Naive thymus-derived CD4-positive, alpha-beta T cell (primary cell): ENCODE measurements around the gene DMD. TPM values are rescaled to one million over a fixed set of nuclear protein-coding genes. Genes with fewer than 3 reads are reported as not detected.

ENCODE experiments used
- ATAC-seq: fragments of 150-1000 bp; cut with Tn5 transposase; 2 replicates; pipeline ENCODE4 v1.10.0; 2021; ENCODE audit warnings: mild to moderate bottlenecking, moderate library complexity
- CTCF ChIA-PET: fragments of 350-600 bp; sonication (Branson Sonifier 250); formaldehyde crosslinking; loops from one replicate; lab custom pipeline; 2021; ENCODE audit warnings: antibody characterized with exemption; lab: Charles Lee
- POLR2A ChIA-PET: fragments of 350-600 bp; sonication (Branson Sonifier 250); formaldehyde crosslinking; loops from one replicate; lab custom pipeline; 2021; ENCODE audit warnings: antibody characterized with exemption, inconsistent platforms; lab: Charles Lee
- DNase-seq, 9 donors: peaks; one replicate each; pipeline versions ENCODE4 v3.0.0 to v3.0.0-alpha.2; 2020 to 2022; ENCODE audit warnings: mixed read lengths in 1 of 9
- H3K27ac ChIP-seq: one replicate; pipeline ENCODE4 v1.7.0; 2013; ENCODE audit warnings: mild to moderate bottlenecking, low read depth, low read length, moderate library complexity
- H3K27me3 ChIP-seq, 2 donors: one replicate each; pipeline ENCODE4 v1.7.0; 2013; ENCODE audit warnings: low read length in 2 of 2, mild to moderate bottlenecking in 2 of 2, moderate library complexity in 2 of 2; ENCODE audit not compliant: control insufficient read depth in 2 of 2, insufficient read depth in 2 of 2
- H3K36me3 ChIP-seq, 3 experiments: 1 replicate in 2 of 3; 2 replicates in 1 of 3; pipeline ENCODE4 v1.7.0; 2013; ENCODE audit warnings: low read length in 3 of 3, mild to moderate bottlenecking in 3 of 3, moderate library complexity in 1 of 3; ENCODE audit not compliant: insufficient read depth in 3 of 3, control insufficient read depth in 2 of 3
- H3K4me1 ChIP-seq, 2 donors: one replicate each; pipeline ENCODE4 v1.7.0; 2013; ENCODE audit warnings: low read length in 2 of 2, mild to moderate bottlenecking in 2 of 2, moderate library complexity in 1 of 2; ENCODE audit not compliant: control insufficient read depth in 2 of 2, insufficient read depth in 2 of 2
- H3K4me3 ChIP-seq: 2 replicates; pipeline ENCODE4 v1.7.0; 2013; ENCODE audit warnings: mild to moderate bottlenecking, low read length
- H3K9me3 ChIP-seq, 3 experiments: 1 replicate in 2 of 3; 2 replicates in 1 of 3; pipeline ENCODE4 v1.7.0; 2013; ENCODE audit warnings: low read length in 3 of 3; ENCODE audit not compliant: control insufficient read depth in 2 of 3
- H3K27ac Mint-ChIP-seq, 9 donors: one replicate each; pipeline ENCODE4 v1.8.0; 2020 to 2022; ENCODE audit warnings: mixed read lengths in 9 of 9, mild to moderate bottlenecking in 8 of 9, moderate library complexity in 5 of 9, inconsistent platforms in 2 of 9
- H3K27me3 Mint-ChIP-seq, 5 donors: one replicate each; pipeline ENCODE4 v1.8.0; 2021 to 2022; ENCODE audit warnings: mixed read lengths in 5 of 5, mild to moderate bottlenecking in 1 of 5
- H3K36me3 Mint-ChIP-seq, 5 donors: one replicate each; pipeline ENCODE4 v1.8.0; 2020 to 2022; ENCODE audit warnings: mixed read lengths in 5 of 5, mild to moderate bottlenecking in 3 of 5, inconsistent platforms in 1 of 5
- H3K4me1 Mint-ChIP-seq, 7 donors: one replicate each; pipeline ENCODE4 v1.8.0; 2020 to 2022; ENCODE audit warnings: mixed read lengths in 7 of 7, mild to moderate bottlenecking in 3 of 7, inconsistent platforms in 1 of 7
- H3K4me3 Mint-ChIP-seq, 10 donors: one replicate each; pipeline ENCODE4 v1.8.0; 2020 to 2022; ENCODE audit warnings: mild to moderate bottlenecking in 10 of 10, mixed read lengths in 10 of 10, moderate library complexity in 6 of 10, inconsistent platforms in 2 of 10
- H3K9me3 Mint-ChIP-seq, 11 donors: one replicate each; pipeline ENCODE4 v1.8.0; 2020 to 2022; ENCODE audit warnings: mixed read lengths in 11 of 11, mild to moderate bottlenecking in 4 of 11, inconsistent platforms in 1 of 11, moderate library complexity in 1 of 11
- intact Hi-C, 2 donors: fragments of 100-400 bp; cut with micrococcal nuclease; formaldehyde crosslinking; loops; one replicate each; pipeline ENCODE4 v1.15.1; 2023
- polyA plus RNA-seq, 2 donors: library from polyadenylated mRNA; unstranded; fragments of 300-500 nt; fragmentation: Illumina TruSeq; gene quantifications; one replicate each; pipeline ENCODE4 v1.2.3, GENCODE V29; 2021
- total RNA-seq, 6 experiments: library from RNA in 5 of 6; stranded (reverse) in 5 of 6; gene quantifications; 1 replicate in 5 of 6; 2 replicates in 1 of 6; pipeline ENCODE4 v1.2.3 and lab custom pipeline; 2021 to 2026

DMD gene
- total and polyA plus RNA-seq, 7 experiments from 2014 or later, result 0.02 to 4.9 (median 0.28) TPM; not detected in 3

- no peak for ATAC-seq
- H3K4me1 Mint-ChIP-seq, result no peaks in the 10 kb centered on the region
- no peak for DNase-seq
- H3K27me3 ChIP-seq, result no peaks in the 10 kb centered on the region
- no peak overlapping the region for H3K4me3 Mint-ChIP-seq
- H3K36me3 ChIP-seq, result no peaks in the 10 kb centered on the region
- H3K4me3 ChIP-seq, result no peak overlapping the region
- no peak overlapping the region for H3K27ac Mint-ChIP-seq
- H3K4me1 ChIP-seq, result no peaks in the 10 kb centered on the region
- no peaks in the 10 kb centered on the region for H3K9me3 Mint-ChIP-seq
- no peak overlapping the region for H3K27ac ChIP-seq
- CTCF ChIA-PET, result no interaction called here
- H3K9me3 ChIP-seq, result no peaks in the 10 kb centered on the region
- intact Hi-C loops, result loop anchor here in 1 of 2 donors (10.0 kb wide), 1 partner anchor 438 kb away; no protein-coding TSS in a partner anchor
- POLR2A ChIA-PET, result no interaction called here
- no peaks in the 10 kb centered on the region for H3K27me3 Mint-ChIP-seq
- H3K36me3 Mint-ChIP-seq, result no peaks in the 10 kb centered on the region
Measured at GRCh38 chrX:31652650-31653049, 1558.7 kb downstream of the DMD start.

DNA sequence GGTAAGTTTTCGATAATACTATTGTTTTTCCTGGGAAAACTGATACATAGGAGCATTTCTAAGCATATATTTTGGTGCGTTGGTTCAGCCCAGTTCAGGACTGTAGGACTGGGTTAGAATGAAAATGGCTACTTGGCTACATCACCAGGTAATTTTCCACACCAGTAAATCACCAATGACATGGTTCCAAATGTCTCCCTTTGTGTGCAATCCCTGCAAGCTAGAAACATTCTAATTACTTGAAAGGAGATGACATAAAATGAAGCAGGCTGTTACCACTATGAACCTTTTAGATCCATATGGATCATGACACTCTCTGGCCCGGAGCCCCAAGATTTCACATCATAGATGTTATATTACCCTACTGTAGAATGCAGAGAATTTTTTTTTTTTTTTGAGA lies 1562.1 kb downstream of the DMD start:
- H3K36me3 Mint-ChIP-seq, result no peaks in the 10 kb centered on the region
- intact Hi-C loops, result no loop called here
- CTCF ChIA-PET, result no interaction called here
- no peaks in the 10 kb centered on the region for H3K4me1 Mint-ChIP-seq
- POLR2A ChIA-PET, result no interaction called here
- H3K4me1 ChIP-seq, result no peaks in the 10 kb centered on the region
- no peaks in the 10 kb centered on the region for H3K36me3 ChIP-seq
- H3K9me3 Mint-ChIP-seq, result no peaks in the 10 kb centered on the region
- H3K4me3 Mint-ChIP-seq, result no peak overlapping the region
- no peak for ATAC-seq
- no peak overlapping the region for H3K27ac ChIP-seq
- DNase-seq, result no peak
- H3K27me3 ChIP-seq, result no peaks in the 10 kb centered on the region
- H3K4me3 ChIP-seq, result no peak overlapping the region
- H3K9me3 ChIP-seq, result no peaks in the 10 kb centered on the region
- no peak overlapping the region for H3K27ac Mint-ChIP-seq
- no peaks in the 10 kb centered on the region for H3K27me3 Mint-ChIP-seq

- H3K4me3 Mint-ChIP-seq, result no peak overlapping the region
Measured at GRCh38 chrX:31633349-31633748, 1578.0 kb downstream of the DMD start.

DNA sequence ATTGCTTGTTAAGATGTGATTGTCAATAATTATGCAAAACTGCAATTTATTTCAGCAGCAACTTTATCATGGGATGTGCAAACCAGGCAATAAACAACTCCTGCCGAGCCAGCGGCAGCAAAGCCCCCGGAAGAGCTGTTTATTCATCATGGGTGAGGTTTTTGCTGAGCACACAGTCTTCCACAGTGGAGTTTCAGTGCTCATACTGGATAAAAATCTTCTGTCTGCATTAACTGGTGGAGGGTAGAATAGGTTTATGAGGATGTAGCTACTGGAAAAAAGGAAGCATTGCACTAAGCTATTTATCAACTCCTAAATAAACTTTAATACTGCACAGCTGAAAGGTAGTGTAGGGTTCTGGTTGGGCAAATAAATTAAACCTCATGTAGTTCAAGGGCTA lies 1582.2 kb downstream of the DMD start:
- Mint-ChIP-seq H3K4me1 (no peaks in the 10 kb centered on the region), H3K27ac (no peak overlapping the region), H3K27me3 (no peaks in the 10 kb centered on the region), H3K9me3 (no peaks in the 10 kb centered on the region), H3K36me3 (no peaks in the 10 kb centered on the region), H3K4me3 (no peak overlapping the region)
- H3K9me3 ChIP-seq, result no peaks in the 10 kb centered on the region
- no peak overlapping the region for H3K4me3 ChIP-seq
- ChIA-PET CTCF (no interaction called here), POLR2A (no interaction called here)
- DNase-seq (no peak), ATAC-seq (no peak)
- no peaks in the 10 kb centered on the region for H3K27me3 ChIP-seq
- no peaks in the 10 kb centered on the region for H3K4me1 ChIP-seq
- intact Hi-C loops, result no loop called here
- H3K27ac ChIP-seq, result no peak overlapping the region
- no peaks in the 10 kb centered on the region for H3K36me3 ChIP-seq

More at GRCh38 chrX:31633349-31633748, 1578.0 kb downstream of the DMD start:
- ChIA-PET CTCF (no interaction called here), POLR2A (no interaction called here)
- DNase-seq (no peak), ATAC-seq (no peak)
- intact Hi-C loops, result no loop called here
- Histone ChIP-seq H3K27ac (no peak overlapping the region), H3K36me3 (no peaks in the 10 kb centered on the region), H3K4me1 (no peaks in the 10 kb centered on the region), H3K9me3 (no peaks in the 10 kb centered on the region), H3K27me3 (no peaks in the 10 kb centered on the region), H3K4me3 (no peak overlapping the region)
- no peak overlapping the region for H3K27ac Mint-ChIP-seq
- H3K36me3 Mint-ChIP-seq, result no peaks in the 10 kb centered on the region
- no peaks in the 10 kb centered on the region for H3K4me1 Mint-ChIP-seq
- no peaks in the 10 kb centered on the region for H3K27me3 Mint-ChIP-seq
- H3K9me3 Mint-ChIP-seq, result no peaks in the 10 kb centered on the region

- no peak overlapping the region for H3K4me3 Mint-ChIP-seq
- ChIA-PET CTCF (no interaction called here), POLR2A (no interaction called here)
- H3K4me1 ChIP-seq, result no peaks in the 10 kb centered on the region
- no peaks in the 10 kb centered on the region for H3K9me3 ChIP-seq
- H3K4me1 Mint-ChIP-seq, result no peaks in the 10 kb centered on the region
- H3K27me3 Mint-ChIP-seq, result no peaks in the 10 kb centered on the region
- H3K27ac Mint-ChIP-seq, result no peak overlapping the region
- intact Hi-C loops, result no loop called here
- no peaks in the 10 kb centered on the region for H3K36me3 ChIP-seq
- no peak for DNase-seq
- H3K27me3 ChIP-seq, result no peaks in the 10 kb centered on the region
- ATAC-seq, result no peak
- no peaks in the 10 kb centered on the region for H3K9me3 Mint-ChIP-seq
- no peaks in the 10 kb centered on the region for H3K36me3 Mint-ChIP-seq
- H3K4me3 ChIP-seq, result no peak overlapping the region
- H3K27ac ChIP-seq, result no peak overlapping the region
Measured at GRCh38 chrX:31609130-31609529, 1602.2 kb downstream of the DMD start.

DNA sequence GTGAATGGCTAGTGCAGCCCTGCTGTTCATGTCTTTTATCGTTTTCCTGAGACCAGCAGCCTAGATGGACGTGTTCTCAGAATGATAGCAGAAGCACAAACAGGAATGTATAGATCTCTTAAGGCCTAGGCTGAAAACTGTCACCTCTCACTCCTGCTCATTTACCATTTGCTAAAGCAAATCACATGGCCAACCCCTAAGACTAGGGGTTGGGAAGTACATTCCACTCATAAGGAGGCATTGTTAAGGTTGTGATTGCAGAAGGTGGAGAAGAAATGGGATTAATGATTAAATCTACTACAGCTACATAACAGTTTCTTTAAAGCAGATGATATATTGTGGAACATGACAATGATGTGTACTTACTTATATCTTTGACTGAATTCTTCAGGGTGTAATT lies 1602.7 kb downstream of the DMD start:
- no peaks in the 10 kb centered on the region for H3K27me3 Mint-ChIP-seq
- no peak overlapping the region for H3K4me3 Mint-ChIP-seq
- no peak for ATAC-seq
- no peaks in the 10 kb centered on the region for H3K9me3 ChIP-seq
- H3K4me1 ChIP-seq, result no peaks in the 10 kb centered on the region
- DNase-seq, result no peak
- ChIA-PET POLR2A (no interaction called here), CTCF (no interaction called here)
- intact Hi-C loops, result no loop called here
- H3K36me3 ChIP-seq, result no peaks in the 10 kb centered on the region
- H3K27me3 ChIP-seq, result no peaks in the 10 kb centered on the region
- H3K27ac Mint-ChIP-seq, result no peak overlapping the region
- no peak overlapping the region for H3K27ac ChIP-seq
- H3K36me3 Mint-ChIP-seq, result no peaks in the 10 kb centered on the region
- no peaks in the 10 kb centered on the region for H3K4me1 Mint-ChIP-seq
- no peaks in the 10 kb centered on the region for H3K9me3 Mint-ChIP-seq
- no peak overlapping the region for H3K4me3 ChIP-seq

DNA sequence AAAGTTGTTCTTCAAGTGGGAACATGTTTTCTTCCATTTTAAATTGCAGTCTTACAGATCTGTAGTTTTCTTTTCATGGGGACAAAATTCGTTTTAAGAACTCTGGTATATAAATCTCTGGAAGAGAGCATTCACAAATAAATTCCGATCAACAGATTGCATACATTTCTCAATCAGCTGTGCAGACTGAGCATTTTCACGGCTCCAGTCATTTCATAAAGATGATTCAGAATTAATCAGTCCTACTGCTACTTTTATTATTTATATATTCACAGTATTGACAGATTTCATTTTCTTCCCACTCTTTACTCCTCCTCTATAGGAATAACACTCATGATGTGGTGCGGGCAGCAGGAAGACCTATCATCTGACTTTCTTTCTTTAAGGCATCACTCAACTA lies 1604.6 kb downstream of the DMD start:
- no peak for ATAC-seq
- Mint-ChIP-seq H3K36me3 (no peaks in the 10 kb centered on the region), H3K4me3 (no peak overlapping the region), H3K27ac (no peak overlapping the region), H3K4me1 (no peaks in the 10 kb centered on the region), H3K27me3 (no peaks in the 10 kb centered on the region), H3K9me3 (peaks cover 0 to 1% (median 0%) of the 10 kb centered on the region in 11 donors)
- H3K4me3 ChIP-seq, result no peak overlapping the region
- H3K27ac ChIP-seq, result no peak overlapping the region
- intact Hi-C loops, result no loop called here
- no peaks in the 10 kb centered on the region for H3K36me3 ChIP-seq
- DNase-seq, result no peak
- no peaks in the 10 kb centered on the region for H3K27me3 ChIP-seq
- ChIA-PET CTCF (no interaction called here), POLR2A (no interaction called here)
- H3K9me3 ChIP-seq, result no peaks in the 10 kb centered on the region
- no peaks in the 10 kb centered on the region for H3K4me1 ChIP-seq
